Stimulated activated CD4-positive, alpha-beta T cell treated with anti-CD3 and anti-CD28 coated beads, Interleukin-4, amount 100 ng/mL, for 1 hour (primary cell): ENCODE measurements around the gene FAM72B.
"Not testable (repeated sequence)": the region's sequence is repeated elsewhere in the genome, so short reads cannot be mapped to it uniquely, and the experiment has no call there.

Source experiments
- DNase-seq: peaks from one replicate; pipeline ENCODE4 v3.0.0-alpha.2; 2020

FAM72B gene

DNA sequence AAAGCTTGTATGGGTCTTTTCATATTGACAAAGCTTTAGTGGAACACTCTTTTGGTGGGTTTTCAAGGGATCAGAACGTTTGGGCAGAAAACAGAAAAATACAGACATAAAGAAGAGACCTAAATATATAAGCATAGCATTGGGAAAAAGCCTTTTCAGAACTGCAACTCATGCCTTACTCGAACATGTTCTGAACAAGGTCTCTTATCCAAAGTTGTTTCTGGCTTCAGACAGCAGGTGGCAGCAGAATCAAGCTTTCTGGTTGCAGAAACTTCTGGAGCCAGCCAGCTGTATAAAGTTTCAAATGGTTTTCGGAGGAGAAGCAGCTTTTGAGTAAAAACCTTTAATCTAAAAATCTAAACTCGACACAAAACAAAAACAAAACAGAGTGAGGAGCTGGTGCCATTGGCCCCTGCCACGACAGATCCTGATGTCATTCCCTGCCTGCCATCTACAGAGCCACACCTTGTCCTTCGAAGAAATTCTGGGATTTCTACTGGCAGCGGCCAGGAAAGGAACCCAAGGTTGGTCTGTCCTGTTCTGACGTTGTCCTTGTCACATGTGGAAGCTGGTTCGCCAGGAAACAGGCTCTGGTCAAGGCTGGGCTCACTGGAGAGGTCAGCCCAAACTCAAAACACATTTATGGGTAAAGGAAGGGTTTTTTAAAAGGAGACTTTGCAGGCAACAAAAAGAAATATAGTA is 35.5 kb downstream of the FAM72B start:
- DNase-seq = not testable (repeated sequence)

DNA sequence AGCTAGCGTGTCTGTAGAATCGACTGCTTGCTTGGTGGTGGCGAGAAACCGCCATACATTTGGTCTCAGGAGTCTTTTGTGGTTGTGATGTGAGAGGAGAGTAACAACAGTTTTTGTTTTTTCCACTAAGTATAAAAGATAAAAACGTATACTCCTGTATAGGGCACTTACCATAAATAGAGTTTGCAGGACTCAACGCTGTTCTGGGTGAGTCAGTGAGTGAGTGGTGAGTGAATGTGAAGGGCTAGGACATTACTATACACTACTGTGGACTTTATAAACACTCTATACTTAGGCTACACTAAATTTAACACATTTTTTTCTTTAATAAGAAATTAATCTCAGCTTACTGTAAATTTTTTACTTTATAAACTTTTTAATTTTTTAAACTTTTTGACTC is 43.7 kb downstream of the FAM72B start:
- DNase-seq = not testable (repeated sequence)

DNA sequence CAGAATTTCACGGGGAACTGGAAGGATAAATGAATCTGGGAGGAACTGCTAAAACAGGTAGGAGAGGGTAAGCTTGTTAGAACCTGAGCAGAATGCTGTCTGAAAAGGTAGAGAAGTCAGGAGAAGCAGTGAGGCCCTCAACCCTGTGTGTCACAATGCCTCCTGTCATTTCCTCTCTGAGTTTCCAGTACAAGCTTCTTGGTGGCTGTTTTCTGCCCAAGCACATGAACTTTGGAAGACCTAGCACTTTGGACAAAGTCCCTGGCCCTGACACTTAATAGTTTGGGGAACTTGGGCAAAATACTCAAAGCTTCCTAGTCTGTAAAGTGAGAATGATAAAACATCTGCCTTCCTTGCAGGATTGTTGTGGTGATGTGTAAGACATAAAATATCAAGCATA is 52.6 kb downstream of the FAM72B start:
- DNase-seq = not testable (repeated sequence)

DNA sequence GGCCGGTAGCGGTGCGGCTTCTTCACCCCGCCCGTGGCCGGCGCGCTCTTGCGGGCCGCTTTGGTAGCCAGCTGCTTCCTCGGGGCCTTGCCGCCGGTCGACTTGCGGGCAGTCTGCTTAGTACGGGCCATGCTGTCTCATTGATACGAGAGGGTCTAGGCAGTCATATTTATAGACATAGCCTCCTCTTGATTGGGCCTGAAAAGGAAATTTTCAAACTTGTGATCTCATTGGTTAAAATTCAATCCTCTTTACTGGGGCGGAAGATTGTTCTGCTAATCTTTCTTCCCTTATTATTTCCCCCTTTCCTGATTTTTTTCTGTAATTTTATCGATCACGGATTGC is 65.7 kb downstream of the FAM72B start:
- not testable (repeated sequence) for DNase-seq
